Kidney epithelial cell (primary cell): Measurements from ENCODE around the gene RFPL3. TPM values are rescaled to one million over a fixed set of nuclear protein-coding genes. Genes with fewer than 3 reads are reported as not detected.
A peak's percentile ranks its signal among the peaks of the same experiment; 100 is the strongest.

Source experiments
- DNase-seq: peaks from one replicate; pipeline ENCODE4 v3.0.0-alpha.2; 2010; ENCODE audit warnings: low read depth
- H3K27me3 ChIP-seq: 2 replicates; pipeline ENCODE4 v1.6.0; 2011; ENCODE audit warnings: low read length; ENCODE audit not compliant: control insufficient read depth, insufficient read depth
- H3K36me3 ChIP-seq: 2 replicates; pipeline ENCODE4 v1.5.1; 2011; ENCODE audit warnings: low read length; ENCODE audit not compliant: control insufficient read depth, insufficient read depth
- H3K4me3 ChIP-seq: 2 replicates; pipeline ENCODE4 v1.5.1; 2011; ENCODE audit warnings: low read depth, mild to moderate bottlenecking, control low read depth, low read length
- CTCF ChIP-seq: IDR thresholded peaks from 2 replicates; pipeline ENCODE4 v1.5.1; 2011; ENCODE audit warnings: mild to moderate bottlenecking, moderate library complexity, low read length, control low read depth, inconsistent platforms; ENCODE audit not compliant: insufficient read depth, poor library complexity, severe bottlenecking
- total RNA-seq: library from RNA; depleted of rRNA; stranded (reverse); fragments of >200 nt; gene quantifications from 2 replicates; pipeline ENCODE4 v1.2.3, GENCODE V29; 2015

RFPL3 gene
- total RNA-seq, 1 donor from 2014 or later: not detected

- no peak for DNase-seq
- no peak for TF ChIP-seq CTCF
- no peaks in the 10 kb centered on the region for H3K27me3 ChIP-seq
- H3K36me3 ChIP-seq: no peaks in the 10 kb centered on the region
- no peak overlapping the region for H3K4me3 ChIP-seq
Observed at GRCh38 chr22:32364210-32364609, 6.5 kb downstream of the RFPL3 start.

- no peak for TF ChIP-seq CTCF
- Histone ChIP-seq H3K36me3 (no peaks in the 10 kb centered on the region), H3K27me3 (no peaks in the 10 kb centered on the region), H3K4me3 (no peak overlapping the region)
- no peak for DNase-seq
Observed at GRCh38 chr22:32375678-32376450, 18.2 kb downstream of the RFPL3 start.

GRCh38 chr22:32376681-32377080 lies 19.0 kb downstream of the RFPL3 start:
- no peak for TF ChIP-seq CTCF
- DNase-seq: no peak
- no peaks in the 10 kb centered on the region for H3K36me3 ChIP-seq
- no peak overlapping the region for H3K4me3 ChIP-seq
- H3K27me3 ChIP-seq: no peaks in the 10 kb centered on the region

- TF ChIP-seq CTCF: peak; percentile 85
- H3K36me3 ChIP-seq: no peaks in the 10 kb centered on the region
- H3K27me3 ChIP-seq: no peaks in the 10 kb centered on the region
- no peak overlapping the region for H3K4me3 ChIP-seq
- DNase-seq: no peak
Observed at GRCh38 chr22:32378707-32379272, 21.1 kb downstream of the RFPL3 start.

GRCh38 chr22:32380991-32381390 lies 23.3 kb downstream of the RFPL3 start:
- no peak for DNase-seq
- no peak overlapping the region for H3K4me3 ChIP-seq
- H3K36me3 ChIP-seq: no peaks in the 10 kb centered on the region
- TF ChIP-seq CTCF: no peak
- no peaks in the 10 kb centered on the region for H3K27me3 ChIP-seq

- Histone ChIP-seq H3K27me3 (no peaks in the 10 kb centered on the region), H3K36me3 (no peaks in the 10 kb centered on the region), H3K4me3 (no peak overlapping the region)
- no peak for DNase-seq
- TF ChIP-seq CTCF: no peak
Observed at GRCh38 chr22:32385681-32386080, 28.0 kb downstream of the RFPL3 start.
